Suppressor macrophage (primary cell): ENCODE measurements around the gene CEP192.
"Not testable (repeated sequence)": the region's sequence is repeated elsewhere in the genome, so short reads cannot be mapped to it uniquely, and the experiment has no call there.

Experiments used
- DNase-seq, 4 experiments: peaks; one replicate each; pipeline ENCODE4 v3.0.0-alpha.2; 2020 to 2022
- total RNA-seq, 17 experiments: gene quantifications; one replicate each; lab custom pipeline; 2026; ENCODE audit warnings: mixed read lengths in 6 of 17, inconsistent platforms in 3 of 17; lab: John Stamatoyannopoulos, UW

The CEP192 gene, protein sequence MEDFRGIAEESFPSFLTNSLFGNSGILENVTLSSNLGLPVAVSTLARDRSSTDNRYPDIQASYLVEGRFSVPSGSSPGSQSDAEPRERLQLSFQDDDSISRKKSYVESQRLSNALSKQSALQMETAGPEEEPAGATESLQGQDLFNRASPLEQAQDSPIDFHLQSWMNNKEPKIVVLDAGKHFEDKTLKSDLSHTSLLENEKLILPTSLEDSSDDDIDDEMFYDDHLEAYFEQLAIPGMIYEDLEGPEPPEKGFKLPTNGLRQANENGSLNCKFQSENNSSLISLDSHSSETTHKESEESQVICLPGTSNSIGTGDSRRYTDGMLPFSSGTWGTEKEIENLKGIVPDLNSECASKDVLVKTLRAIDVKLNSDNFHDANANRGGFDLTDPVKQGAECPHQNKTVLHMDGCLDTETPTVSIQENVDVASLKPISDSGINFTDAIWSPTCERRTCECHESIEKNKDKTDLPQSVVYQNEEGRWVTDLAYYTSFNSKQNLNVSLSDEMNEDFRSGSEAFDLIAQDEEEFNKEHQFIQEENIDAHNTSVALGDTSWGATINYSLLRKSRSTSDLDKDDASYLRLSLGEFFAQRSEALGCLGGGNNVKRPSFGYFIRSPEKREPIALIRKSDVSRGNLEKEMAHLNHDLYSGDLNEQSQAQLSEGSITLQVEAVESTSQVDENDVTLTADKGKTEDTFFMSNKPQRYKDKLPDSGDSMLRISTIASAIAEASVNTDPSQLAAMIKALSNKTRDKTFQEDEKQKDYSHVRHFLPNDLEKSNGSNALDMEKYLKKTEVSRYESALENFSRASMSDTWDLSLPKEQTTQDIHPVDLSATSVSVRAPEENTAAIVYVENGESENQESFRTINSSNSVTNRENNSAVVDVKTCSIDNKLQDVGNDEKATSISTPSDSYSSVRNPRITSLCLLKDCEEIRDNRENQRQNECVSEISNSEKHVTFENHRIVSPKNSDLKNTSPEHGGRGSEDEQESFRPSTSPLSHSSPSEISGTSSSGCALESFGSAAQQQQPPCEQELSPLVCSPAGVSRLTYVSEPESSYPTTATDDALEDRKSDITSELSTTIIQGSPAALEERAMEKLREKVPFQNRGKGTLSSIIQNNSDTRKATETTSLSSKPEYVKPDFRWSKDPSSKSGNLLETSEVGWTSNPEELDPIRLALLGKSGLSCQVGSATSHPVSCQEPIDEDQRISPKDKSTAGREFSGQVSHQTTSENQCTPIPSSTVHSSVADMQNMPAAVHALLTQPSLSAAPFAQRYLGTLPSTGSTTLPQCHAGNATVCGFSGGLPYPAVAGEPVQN (N-terminal part only)
- total RNA-seq, result 20.4 to 93.1 (median 68.1) reads per million in 17 experiments

DNA sequence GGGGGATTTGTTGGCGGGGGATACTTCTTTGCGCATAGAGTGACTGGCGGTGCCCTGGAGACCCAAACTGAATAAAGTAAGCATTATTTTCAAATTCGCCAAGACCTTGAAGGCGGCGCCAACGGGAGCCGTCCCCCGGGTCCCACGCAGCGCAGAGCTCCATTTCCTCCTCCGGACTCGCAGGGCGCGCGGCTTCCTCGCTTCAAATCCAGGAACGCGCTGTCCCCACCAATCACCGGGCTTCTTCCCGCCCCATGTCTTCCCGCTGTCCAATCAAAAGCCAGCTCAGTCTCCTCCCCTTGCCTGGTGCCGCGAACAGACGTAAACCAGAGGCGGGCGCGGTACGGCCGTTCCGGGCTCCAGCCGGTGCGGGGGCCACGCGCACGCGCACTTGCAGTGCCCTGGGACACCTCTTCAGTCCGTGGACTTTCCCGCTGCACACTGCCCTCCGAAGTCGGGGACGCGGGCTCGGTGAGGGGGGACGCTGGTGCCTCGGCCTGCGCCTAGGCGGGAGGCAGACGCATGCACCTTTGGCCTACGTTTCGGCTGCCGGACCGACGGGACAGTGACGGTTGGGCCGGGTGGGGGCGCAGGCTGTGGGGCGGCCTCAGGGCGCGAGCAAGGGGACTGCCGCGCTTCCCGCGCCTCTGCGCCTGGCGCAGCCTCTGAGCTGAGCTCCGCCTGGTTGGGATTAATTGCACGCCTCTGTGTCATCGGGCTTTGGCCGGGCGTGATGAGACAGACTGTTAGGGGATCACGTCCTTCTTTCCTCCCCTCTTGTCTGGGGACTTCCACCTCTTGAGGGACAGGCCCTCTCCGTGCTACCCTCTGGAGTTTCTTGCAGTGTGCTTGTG lies at the start of gene CEP192:
Gene CEP192 (plus strand): TSS at position 396 of the 854 bp plus-strand sequence. CDS start 8,063 bp downstream, outside the sequence.
- DNase-seq, result peak; percentile 98 to 99 (median 99)

DNA sequence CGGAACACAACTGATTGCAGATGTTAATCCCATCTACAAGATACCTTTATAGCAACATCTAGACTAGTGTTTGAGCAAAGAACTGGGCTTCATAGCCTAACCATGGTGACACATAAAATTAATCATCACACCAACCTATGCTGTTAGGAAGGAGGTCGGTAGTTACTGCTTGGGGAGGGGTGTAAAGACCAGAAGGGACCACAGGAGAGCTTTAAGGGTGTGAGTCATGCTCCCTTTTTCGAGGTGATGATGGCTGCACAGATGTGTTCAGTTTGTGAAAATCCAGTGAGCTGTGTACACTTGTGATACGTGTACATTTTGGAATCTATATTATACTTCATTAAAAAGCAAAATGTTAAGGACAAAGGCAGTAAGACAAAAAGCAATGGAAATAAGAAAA lies 47.9 kb upstream of the CEP192 start:
- DNase-seq, result no peak

DNA sequence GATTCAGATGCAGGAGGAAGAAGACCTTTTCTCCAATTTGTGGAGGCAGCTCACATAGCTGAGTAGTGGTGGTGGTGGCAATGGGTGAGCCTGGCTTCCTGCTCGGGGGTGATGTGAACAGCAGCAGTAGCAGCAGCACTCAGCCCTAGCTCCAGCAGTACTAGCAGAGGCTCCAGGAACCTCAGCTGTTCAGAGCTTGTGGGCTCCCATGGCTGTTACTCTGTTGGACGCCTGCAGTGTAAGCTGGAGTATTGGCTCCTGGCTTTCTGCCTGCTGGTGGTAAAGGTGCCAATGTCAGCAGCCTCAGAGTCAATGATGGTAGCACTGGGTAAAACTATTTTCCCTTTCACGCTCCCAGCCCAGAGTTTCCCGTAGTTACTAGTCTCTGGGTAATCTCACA lies 46.5 kb upstream of the CEP192 start:
- peak; percentile 31 to 57 (median 50) for DNase-seq

DNA sequence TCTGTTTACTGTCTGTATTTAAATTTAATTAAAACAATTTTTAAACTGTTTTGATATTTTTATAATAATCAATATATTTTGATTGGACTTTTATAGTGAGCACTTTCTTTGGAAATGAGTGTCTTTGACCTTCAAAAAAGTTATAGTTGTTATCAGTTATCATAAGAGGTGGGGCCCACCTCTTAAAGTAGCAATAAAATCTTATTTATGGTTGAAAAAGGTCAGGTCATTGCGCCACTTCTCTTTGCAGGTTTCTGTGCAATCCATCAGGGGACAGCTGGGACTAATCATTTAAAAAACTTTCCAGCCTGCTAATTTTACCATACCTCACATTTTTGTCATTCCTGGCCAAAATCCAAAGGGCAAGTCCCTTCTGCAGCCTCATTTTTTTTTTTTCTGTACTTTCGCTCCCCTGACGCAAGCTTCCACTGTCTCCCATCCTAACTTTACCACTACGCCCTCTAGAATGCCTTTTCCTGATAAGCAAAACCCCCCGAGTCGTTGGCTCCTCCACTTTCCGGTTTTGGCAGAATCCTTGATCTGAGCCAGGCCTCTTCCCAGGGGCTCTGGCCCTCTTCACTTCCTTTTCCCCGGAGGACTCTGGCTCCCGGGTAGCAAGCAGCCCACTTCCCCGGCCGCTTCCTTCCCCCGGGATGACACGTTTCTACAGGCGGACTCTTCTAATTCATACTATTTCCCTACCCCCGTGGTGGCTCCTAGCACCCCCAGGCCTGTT lies 44.4 kb upstream of the CEP192 start:
- peak; percentile 53 to 80 (median 68) for DNase-seq

DNA sequence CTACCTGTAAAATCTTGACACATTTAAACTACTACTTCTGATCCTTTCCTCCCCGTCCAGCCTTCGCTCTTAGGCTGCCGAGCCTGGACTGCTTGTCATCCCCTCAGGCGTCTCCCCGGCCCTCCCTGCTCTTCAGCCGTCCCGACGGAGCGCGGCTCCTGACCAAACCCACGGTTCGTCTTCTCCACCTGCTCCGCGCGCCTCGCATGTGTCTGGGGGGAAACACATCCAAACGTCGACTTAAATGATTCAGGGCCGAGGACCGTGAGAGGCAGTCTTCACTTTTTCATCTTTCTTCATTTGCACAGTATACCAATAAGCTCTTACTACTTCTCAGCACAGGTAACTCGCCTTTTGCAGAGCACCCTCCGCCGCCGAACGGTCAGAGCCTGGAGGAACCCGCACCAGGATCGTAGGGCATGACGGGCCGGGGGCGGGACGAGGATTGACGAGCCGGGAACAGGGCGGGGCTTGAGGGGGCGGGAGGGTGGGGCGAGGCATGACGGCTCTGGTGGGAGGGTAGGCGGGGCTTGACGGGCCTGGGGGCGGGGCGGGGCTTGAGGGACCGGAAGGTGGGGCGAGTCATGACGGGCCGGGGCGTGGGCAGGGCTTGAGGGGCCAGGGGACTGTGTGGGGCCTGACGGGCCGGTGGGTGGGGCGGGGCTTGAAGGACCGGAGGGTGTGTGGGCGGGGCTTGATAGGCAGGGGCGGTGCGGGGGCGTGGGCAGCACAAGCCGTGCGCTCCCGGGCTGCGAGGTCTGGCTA lies 43.7 kb upstream of the CEP192 start, which contains the start of gene SEH1L:
Gene SEH1L (plus strand): TSS at position 727 of the 765 bp plus-strand sequence. CDS start 111 bp downstream, outside the sequence.
- DNase-seq, result peak; percentile 99 to 100 (median 100)

DNA sequence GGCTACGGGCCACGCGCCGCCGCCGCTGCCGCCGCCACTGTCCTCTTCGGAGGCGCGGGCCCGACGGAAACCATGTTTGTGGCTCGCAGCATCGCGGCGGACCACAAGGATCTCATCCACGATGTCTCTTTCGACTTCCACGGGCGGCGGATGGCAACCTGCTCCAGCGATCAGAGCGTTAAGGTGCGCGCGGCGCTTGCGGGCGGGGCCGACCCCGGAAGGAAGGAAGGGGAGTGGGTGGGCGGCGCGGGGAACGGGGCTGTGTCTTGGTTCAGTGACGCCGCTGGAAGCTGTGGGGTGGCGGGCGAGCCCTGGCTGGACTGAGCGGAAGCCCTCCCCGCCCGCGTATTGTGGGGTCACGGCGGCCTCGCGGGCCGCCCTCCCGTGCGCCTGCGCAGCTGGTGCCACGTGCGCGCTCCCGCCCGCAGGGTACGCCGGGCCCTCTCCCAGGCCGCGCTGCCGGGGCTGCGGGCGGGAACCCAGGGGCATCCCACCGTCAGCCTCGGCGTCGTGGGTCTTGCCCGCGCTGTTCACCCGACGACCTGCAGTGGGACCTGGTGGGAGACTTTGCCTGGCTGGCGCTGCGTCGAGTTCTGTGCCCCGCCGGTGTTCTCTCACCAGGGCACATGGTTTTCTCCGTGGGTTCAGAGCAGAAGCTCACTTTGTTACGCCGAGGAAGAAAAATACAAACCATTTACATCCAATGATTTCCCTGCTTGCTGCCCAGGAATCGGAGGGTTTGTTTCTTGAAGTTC lies 42.9 kb upstream of the CEP192 start:
- DNase-seq, result peak; percentile 96 to 98 (median 96)

DNA sequence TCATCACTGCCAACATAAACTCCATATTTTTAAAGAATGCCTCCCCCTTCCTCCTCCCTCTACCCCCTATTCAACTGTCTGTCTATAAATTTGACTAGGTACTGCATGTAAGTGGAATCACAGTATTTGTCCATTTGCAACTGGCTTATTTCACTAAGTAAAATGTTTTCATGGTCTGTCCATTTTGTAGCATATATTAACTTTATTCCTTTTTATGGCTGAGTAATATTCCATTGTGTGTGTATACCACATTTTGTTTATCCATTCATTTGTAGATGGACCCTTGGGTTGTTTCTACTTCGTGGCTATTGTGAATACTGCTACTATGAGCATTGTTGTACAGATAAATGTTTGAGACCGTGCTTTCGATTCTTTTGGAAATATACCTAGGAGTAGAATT lies 32.7 kb upstream of the CEP192 start:
- DNase-seq, result no peak

DNA sequence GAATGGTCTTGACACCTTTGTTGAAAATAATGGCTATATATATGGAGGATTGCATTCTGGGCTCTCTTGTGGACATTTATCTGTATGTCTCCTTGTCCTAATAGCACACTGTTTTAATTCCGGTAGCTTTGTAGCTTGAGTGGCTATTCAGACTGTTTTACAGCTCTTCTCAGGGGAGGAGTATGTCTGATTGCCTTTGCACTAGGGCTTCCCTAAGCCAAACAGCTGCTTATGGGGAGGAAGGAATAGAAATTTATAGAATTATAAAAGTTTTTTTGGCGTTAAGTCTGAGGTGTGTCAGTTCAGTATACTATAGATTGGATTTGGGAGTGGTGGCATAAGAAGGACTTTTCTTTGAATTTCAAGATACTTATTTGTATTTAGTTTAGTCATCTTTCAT lies 30.8 kb upstream of the CEP192 start:
- no peak for DNase-seq

DNA sequence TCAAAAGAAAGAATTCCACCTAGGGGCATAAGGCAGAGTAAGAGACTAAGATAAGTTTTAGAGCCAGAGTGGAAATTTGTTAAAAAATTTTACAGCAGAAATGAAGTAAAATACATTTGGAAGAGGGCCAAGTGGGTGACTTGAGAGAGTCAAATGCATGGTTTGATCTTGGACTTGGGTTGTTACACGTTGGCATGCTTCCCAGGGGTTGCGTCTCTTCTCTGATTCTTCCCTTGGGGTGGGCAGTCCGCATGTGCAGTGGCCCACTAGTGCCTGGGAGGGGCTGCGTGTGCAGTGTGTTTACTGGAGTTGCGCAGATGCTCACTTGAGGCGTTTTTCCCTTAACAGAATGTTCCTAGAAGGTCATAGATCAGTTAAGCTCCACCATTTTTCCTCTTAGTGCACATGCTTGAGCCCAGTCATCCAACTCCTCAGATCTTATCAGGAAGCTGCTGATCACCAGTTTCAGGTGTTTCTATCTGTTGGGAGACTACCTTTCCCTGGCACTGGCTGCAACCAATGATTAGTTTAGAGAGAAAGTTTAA lies 30.2 kb upstream of the CEP192 start:
- DNase-seq, result no peak

DNA sequence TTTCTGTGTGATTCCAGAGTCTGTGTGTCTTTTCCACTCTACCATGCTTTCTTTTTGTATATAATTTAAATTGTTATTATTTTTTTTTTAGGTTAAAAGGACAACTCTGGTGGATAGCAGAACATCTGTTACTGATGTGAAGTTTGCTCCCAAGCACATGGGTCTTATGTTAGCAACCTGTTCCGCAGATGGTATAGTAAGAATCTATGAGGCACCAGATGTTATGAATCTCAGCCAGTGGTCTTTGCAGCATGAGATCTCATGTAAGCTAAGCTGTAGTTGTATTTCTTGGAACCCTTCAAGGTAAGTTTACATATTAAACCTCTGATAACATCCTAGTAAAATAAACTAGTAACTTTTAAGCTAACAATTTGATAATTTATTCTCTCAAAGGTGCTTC lies 28.1 kb upstream of the CEP192 start:
- no peak for DNase-seq

DNA sequence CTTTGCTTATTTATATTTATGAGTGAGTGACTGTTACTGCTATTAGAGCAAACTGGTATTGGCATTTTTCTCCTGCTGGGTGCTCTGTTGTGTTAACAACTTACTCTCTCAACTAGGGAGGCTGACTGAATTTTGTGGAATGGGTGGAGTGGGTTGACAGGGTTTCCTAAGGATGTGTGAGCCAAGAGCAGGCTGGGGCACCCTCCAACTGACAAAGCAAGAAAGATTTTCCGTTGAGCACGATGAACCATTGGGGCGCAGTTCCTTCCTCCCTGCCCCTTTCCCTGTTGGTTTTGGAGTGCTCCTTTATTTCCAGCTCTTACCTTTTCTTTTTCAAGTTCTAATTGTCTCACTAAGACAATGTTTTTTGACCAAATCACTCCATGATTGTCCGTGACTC lies 23.0 kb upstream of the CEP192 start:
- no peak for DNase-seq

DNA sequence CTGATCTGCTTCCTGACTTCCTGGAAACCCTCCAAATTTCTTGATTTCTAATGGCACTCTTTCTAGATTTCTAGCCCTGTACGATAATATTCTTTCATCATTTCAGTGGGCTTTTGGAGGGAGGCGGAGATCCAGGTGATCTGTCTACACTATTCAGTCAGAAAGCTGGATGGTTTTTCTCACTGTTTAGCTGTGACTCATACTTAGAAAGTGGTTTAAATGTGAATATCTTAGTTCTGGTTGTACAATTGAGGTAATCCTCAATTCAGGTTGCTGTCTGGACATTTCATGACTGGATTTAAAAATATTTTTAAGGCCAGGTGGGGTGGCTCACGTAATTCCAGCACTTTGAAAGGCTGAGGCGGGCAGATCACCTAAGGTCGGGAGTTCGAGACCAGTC lies 22.5 kb upstream of the CEP192 start:
- no peak for DNase-seq

DNA sequence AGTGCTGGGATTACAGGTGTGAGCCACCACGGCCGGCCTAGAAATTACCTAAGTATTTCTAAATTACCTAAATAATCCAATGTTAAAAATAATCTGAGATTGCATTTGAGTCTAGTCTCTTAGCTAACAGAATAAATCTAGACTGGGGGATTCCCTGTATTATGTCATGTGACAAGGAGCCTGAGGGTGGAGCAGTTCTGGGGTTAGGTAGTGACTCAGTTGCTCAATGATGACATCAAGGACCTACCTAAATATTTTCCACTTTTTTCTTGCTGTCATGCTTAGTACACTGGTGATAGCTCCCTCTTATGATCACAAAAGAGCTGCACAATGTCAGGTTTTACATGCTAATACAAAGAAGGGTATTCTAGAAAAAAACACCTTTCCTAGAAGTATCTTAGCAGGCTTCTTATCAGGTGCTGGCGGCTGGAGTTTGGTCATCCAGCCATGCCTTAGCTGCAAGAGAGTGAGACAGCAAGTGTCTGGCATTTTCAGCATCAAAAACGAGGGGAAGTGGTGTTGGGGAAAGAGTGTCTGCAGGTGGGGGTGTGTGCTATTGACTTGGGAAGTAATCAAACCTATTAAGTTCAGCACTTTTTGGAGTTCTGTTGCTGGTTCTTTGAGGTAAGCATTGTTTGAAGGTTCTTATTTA lies 17.5 kb upstream of the CEP192 start:
- DNase-seq, result no peak

DNA sequence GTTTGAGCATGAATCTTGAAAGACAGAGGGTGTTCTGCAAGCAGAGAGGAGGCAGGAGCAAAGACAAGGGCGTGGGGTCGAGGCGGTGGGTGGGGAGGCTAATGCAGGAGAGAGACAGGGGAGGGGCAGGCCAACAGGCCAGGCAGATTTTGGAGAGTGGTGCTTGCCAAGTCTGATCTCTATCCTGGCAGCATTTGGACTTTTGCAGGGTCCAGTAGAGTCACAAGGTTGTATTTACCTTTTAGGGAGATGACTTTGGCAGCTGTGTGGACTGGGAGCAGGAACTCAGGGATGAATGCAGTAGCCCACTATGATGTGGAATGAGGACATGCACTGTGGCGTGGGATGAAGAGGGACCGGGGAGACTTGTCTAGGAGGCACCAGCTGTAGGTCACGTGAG lies 15.7 kb upstream of the CEP192 start:
- no peak for DNase-seq

DNA sequence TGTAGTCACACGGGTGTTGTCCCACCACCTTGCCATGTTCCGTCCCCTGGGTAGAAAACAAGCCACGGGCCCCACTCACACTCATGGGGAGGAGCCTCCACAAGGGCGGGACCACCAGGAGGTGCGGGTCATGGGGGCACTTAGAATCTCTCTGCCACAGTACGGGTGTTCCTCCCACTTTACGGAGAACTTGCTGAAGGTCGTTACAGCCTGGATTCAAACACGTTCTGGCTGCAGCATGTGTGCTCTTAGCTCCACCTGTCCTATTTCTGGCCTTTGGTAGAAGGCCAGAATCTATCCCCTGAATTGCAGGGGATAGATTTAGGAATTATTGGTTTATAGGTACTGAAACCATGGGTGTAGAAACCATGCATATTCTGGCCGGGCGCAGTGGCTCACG lies 14.9 kb upstream of the CEP192 start:
- no peak for DNase-seq

DNA sequence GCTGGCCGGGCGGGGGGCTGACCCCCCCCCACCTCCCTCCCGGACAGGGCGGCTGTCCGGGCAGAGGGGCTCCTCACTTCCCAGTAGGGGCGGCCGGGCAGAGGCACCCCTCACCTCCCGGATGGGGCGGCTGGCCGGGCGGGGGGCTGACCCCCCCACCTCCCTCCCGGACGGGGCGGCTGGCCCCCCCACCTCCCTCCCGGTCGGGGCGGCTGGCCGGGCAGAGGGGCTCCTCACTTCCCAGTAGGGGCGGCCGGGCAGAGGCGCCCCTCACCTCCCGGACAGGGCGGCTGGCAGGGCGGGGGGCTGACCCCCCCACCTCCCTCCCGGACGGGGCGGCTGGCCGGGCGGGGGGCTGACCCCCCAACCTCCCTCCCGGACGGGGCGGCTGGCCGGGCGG lies 11.1 kb upstream of the CEP192 start:
- DNase-seq, result not testable (repeated sequence)

DNA sequence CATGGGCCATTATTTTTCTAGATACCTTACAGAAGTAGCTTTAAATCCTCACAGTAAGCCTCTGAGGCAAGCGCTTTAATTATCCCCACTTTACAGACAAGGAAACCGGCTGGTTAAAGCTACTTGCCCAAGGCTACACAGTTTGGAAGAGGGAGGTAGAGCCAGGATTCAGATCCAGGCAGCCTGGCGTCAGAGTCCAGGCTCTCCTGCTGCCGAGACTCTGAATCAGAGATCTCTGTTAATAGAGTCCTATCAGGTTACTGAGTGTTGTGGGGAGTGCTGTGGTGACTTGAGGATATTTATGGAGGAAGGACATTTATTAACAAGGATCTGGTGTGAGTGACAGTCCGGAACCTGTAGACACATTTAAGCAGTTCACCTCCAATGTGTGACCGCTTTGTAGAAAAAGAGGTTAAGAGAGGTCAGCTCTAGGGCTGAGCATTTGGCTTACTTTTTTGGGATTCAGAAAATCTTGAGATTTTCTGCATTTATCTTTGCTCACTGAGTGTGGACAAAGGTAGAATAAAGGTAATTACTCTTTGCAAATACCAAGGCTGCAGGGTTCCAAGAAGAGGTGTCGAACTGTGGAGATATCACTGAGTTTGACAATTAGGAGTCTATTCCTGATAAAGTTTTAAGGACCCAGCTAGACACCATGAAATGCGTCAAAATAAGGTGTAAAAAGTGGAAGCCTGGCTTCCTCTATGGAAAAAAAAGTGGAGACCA lies 1.6 kb upstream of the CEP192 start:
- no peak for DNase-seq

DNA sequence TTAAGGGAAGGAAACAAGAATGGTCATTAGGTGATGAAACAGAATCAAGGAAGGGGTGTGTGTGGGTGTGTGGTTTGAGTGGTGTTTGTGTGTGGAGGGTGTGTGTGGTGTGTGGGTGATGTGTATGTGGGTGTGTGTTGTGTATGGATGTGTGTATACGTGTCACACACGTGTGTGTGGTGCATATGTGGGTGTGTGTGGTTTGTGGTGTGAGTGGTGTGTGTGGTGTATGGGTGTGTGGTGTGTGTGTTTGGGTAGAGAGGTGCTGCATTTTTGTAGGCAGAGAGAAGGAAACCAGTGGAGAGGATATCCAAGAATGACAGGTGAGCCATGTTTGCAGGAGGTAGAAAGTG lies 1.1 kb upstream of the CEP192 start:
- DNase-seq, result peak; percentile 23 to 58 (median 52)
